ENCODE measurements around the gene MAP3K10.

Gene MAP3K10

GRCh38 chr19:40236366-40236765, 45.1 kb downstream of the MAP3K10 start:
- Histone ChIP-seq H3K9me3 (ENCODE audit: low read depth, low read length) (no peaks in the 10 kb centered on the region), H3K27ac (no peak overlapping the region), H3K36me3 (ENCODE audit: insufficient read depth, low read length) (peaks cover 31% of the 10 kb centered on the region; the same call in 1 of the 2 replicates), H3K4me3 (no peak overlapping the region), H3K9ac (ENCODE audit: insufficient read length) (no peak overlapping the region)
- no peak for TF ChIP-seq EZH2 (IDR thresholded peaks at IDR 0.05)
- TF ChIP-seq FOXP2 (optimal IDR thresholded peaks at IDR 0.05; ENCODE audit: control extremely low read depth, extremely low read length, insufficient read depth), result no peak
- TF ChIP-seq POLR2AphosphoS5 (IDR thresholded peaks at IDR 0.05; ENCODE audit: borderline replicate concordance, low read depth, low read length), result no peak
- no peak for DNase-seq (ENCODE audit: low read depth, low spot score)

- Histone ChIP-seq H3K36me3 (ENCODE audit: insufficient read depth, low read length) (peaks cover 39% of the 10 kb centered on the region; the same call in 1 of the 2 replicates), H3K9ac (ENCODE audit: insufficient read length) (no peak overlapping the region), H3K27ac (no peak overlapping the region), H3K9me3 (ENCODE audit: low read depth, low read length) (no peaks in the 10 kb centered on the region), H3K4me3 (no peak overlapping the region)
- TF ChIP-seq EZH2 (IDR thresholded peaks at IDR 0.05) (no peak), FOXP2 (optimal IDR thresholded peaks at IDR 0.05; ENCODE audit: control extremely low read depth, extremely low read length, insufficient read depth) (no peak), POLR2AphosphoS5 (IDR thresholded peaks at IDR 0.05; ENCODE audit: borderline replicate concordance, low read depth, low read length) (no peak)
- no peak for DNase-seq (ENCODE audit: low read depth, low spot score)
These were observed 46.6 kb downstream of the MAP3K10 start for GRCh38 chr19:40237791-40238190.

GRCh38 chr19:40238775-40239174, 47.5 kb downstream of the MAP3K10 start:
- H3K27ac ChIP-seq, result no peak overlapping the region
- no peaks in the 10 kb centered on the region for H3K9me3 ChIP-seq (ENCODE audit: low read depth, low read length)
- DNase-seq (ENCODE audit: low read depth, low spot score), result no peak
- no peak overlapping the region for H3K9ac ChIP-seq (ENCODE audit: insufficient read length)
- TF ChIP-seq POLR2AphosphoS5 (IDR thresholded peaks at IDR 0.05; ENCODE audit: borderline replicate concordance, low read depth, low read length), result no peak
- TF ChIP-seq FOXP2 (optimal IDR thresholded peaks at IDR 0.05; ENCODE audit: control extremely low read depth, extremely low read length, insufficient read depth), result no peak
- H3K4me3 ChIP-seq, result no peak overlapping the region
- peaks cover 39% of the 10 kb centered on the region; the same call in 1 of the 2 replicates for H3K36me3 ChIP-seq (ENCODE audit: insufficient read depth, low read length)

GRCh38 chr19:40239415-40240226, 48.4 kb downstream of the MAP3K10 start:
- Histone ChIP-seq H3K9ac (ENCODE audit: insufficient read length) (no peak overlapping the region), H3K9me3 (ENCODE audit: low read depth, low read length) (no peaks in the 10 kb centered on the region), H3K36me3 (ENCODE audit: insufficient read depth, low read length) (peaks cover 39% of the 10 kb centered on the region; the same call in 1 of the 2 replicates), H3K27ac (no peak overlapping the region), H3K4me3 (no peak overlapping the region)
- TF ChIP-seq EZH2 (IDR thresholded peaks at IDR 0.05), result no peak
- no peak for TF ChIP-seq POLR2AphosphoS5 (IDR thresholded peaks at IDR 0.05; ENCODE audit: borderline replicate concordance, low read depth, low read length)
- no peak for DNase-seq (ENCODE audit: low read depth, low spot score)

GRCh38 chr19:40240332-40240731, 49.1 kb downstream of the MAP3K10 start:
- H3K9me3 ChIP-seq (ENCODE audit: low read depth, low read length), result no peaks in the 10 kb centered on the region
- H3K36me3 ChIP-seq (ENCODE audit: insufficient read depth, low read length), result peaks cover 39% of the 10 kb centered on the region; the same call in 1 of the 2 replicates
- TF ChIP-seq FOXP2 (optimal IDR thresholded peaks at IDR 0.05; ENCODE audit: control extremely low read depth, extremely low read length, insufficient read depth) (no peak), POLR2AphosphoS5 (IDR thresholded peaks at IDR 0.05; ENCODE audit: borderline replicate concordance, low read depth, low read length) (no peak), EZH2 (IDR thresholded peaks at IDR 0.05) (no peak)
- no peak for DNase-seq (ENCODE audit: low read depth, low spot score)
- H3K27ac ChIP-seq, result no peak overlapping the region
- no peak overlapping the region for H3K9ac ChIP-seq (ENCODE audit: insufficient read length)
- H3K4me3 ChIP-seq, result no peak overlapping the region

- Histone ChIP-seq H3K9me3 (ENCODE audit: low read depth, low read length) (no peaks in the 10 kb centered on the region), H3K27ac (no peak overlapping the region), H3K4me3 (no peak overlapping the region), H3K9ac (ENCODE audit: insufficient read length) (no peak overlapping the region), H3K36me3 (ENCODE audit: insufficient read depth, low read length) (peaks cover 35% of the 10 kb centered on the region; the same call in 1 of the 2 replicates)
- no peak for DNase-seq (ENCODE audit: low read depth, low spot score)
- no peak for TF ChIP-seq FOXP2 (optimal IDR thresholded peaks at IDR 0.05; ENCODE audit: control extremely low read depth, extremely low read length, insufficient read depth)
- no peak for TF ChIP-seq EZH2 (IDR thresholded peaks at IDR 0.05)
- TF ChIP-seq POLR2AphosphoS5 (IDR thresholded peaks at IDR 0.05; ENCODE audit: borderline replicate concordance, low read depth, low read length), result no peak
These were observed 50.0 kb downstream of the MAP3K10 start for GRCh38 chr19:40241125-40241808.

- Histone ChIP-seq H3K4me3 (no peak overlapping the region), H3K9me3 (ENCODE audit: low read depth, low read length) (no peaks in the 10 kb centered on the region), H3K27ac (no peak overlapping the region), H3K36me3 (ENCODE audit: insufficient read depth, low read length) (peaks cover 33% of the 10 kb centered on the region; the same call in 1 of the 2 replicates), H3K9ac (ENCODE audit: insufficient read length) (no peak overlapping the region)
- no peak for DNase-seq (ENCODE audit: low read depth, low spot score)
- TF ChIP-seq POLR2AphosphoS5 (IDR thresholded peaks at IDR 0.05; ENCODE audit: borderline replicate concordance, low read depth, low read length), result no peak
- no peak for TF ChIP-seq EZH2 (IDR thresholded peaks at IDR 0.05)
- no peak for TF ChIP-seq FOXP2 (optimal IDR thresholded peaks at IDR 0.05; ENCODE audit: control extremely low read depth, extremely low read length, insufficient read depth)
These were observed 50.7 kb downstream of the MAP3K10 start for GRCh38 chr19:40241809-40242384.

GRCh38 chr19:40242480-40242879, 51.3 kb downstream of the MAP3K10 start:
- Histone ChIP-seq H3K27ac (no peak overlapping the region), H3K9ac (ENCODE audit: insufficient read length) (no peak overlapping the region), H3K36me3 (ENCODE audit: insufficient read depth, low read length) (peaks cover 30% of the 10 kb centered on the region; the same call in 1 of the 2 replicates), H3K4me3 (no peak overlapping the region), H3K9me3 (ENCODE audit: low read depth, low read length) (no peaks in the 10 kb centered on the region)
- no peak for TF ChIP-seq FOXP2 (optimal IDR thresholded peaks at IDR 0.05; ENCODE audit: control extremely low read depth, extremely low read length, insufficient read depth)
- TF ChIP-seq EZH2 (IDR thresholded peaks at IDR 0.05), result no peak
- no peak for TF ChIP-seq POLR2AphosphoS5 (IDR thresholded peaks at IDR 0.05; ENCODE audit: borderline replicate concordance, low read depth, low read length)
- DNase-seq (ENCODE audit: low read depth, low spot score), result no peak

Data from SK-N-MC (cell line).